ENCODE results near the gene CYFIP2.

The CYFIP2 gene

DNA sequence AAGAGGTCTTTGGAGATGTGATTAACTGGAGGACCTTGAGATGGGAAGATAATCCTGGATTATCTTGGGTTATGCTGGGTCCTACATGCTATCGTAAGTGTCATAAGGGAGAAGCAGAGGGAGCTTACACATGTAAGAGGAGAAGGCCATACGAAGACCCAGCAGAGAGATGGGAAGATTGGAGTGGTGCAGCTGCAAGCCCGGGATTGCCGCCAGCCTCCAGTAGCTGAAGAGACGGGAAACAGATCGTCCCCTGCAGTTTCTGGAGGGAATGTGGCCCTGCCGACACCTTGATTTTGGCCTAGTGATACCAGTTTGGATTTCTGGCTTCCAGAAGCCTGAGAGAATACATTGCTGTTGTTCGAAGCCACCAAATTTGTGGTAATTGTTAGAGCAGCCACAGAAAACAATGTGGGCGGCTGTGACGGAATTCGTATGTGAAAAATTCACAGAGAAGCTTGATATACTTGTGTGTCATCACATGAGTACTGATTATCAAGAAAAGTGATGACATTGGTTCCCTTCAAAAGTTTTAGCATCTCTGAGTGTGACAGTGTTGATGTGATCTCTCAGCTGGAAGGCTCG lies 86.9 kb downstream of the CYFIP2 start:
- DNase-seq = no peak
- Histone ChIP-seq H3K4me3 (ENCODE audit: insufficient read depth, low read depth, low read length, poor library complexity, severe bottlenecking) (no peak overlapping the region), H3K36me3 (ENCODE audit: control insufficient read depth, insufficient read depth, low read length) (peaks cover 35% of the 10 kb centered on the region), H3K4me1 (ENCODE audit: control insufficient read depth, insufficient read depth, low read length, poor library complexity, severe bottlenecking) (no peaks in the 10 kb centered on the region), H3K27me3 (replicated peaks; ENCODE audit: control insufficient read depth, insufficient read depth, low read length, poor library complexity, severe bottlenecking) (no peaks in the 10 kb centered on the region), H3K27ac (ENCODE audit: insufficient read depth, low read length, poor library complexity, severe bottlenecking) (no peak overlapping the region), H3K9me3 (ENCODE audit: control insufficient read depth, low read length) (no peaks in the 10 kb centered on the region)

DNA sequence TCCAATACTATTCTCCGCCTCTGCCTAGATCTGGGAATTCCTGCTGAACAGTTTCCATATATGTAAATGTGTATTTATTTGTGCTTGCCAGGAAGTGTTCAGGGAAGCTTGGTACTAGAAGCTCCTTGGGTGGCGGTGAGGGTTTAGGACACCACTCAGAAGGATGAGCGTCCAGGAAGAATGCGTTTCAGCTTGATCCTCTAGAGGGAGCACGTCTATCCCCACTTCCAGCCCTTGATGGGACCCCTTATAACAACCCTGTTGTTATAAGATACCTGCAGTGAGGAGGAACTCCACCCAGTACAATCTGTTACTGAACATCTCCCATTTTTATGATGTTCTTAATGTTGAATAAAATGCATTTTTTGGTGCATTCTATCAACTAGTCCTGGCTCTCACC lies 88.9 kb downstream of the CYFIP2 start:
- H3K4me1 ChIP-seq (ENCODE audit: control insufficient read depth, insufficient read depth, low read length, poor library complexity, severe bottlenecking) = no peaks in the 10 kb centered on the region
- no peaks in the 10 kb centered on the region for H3K9me3 ChIP-seq (ENCODE audit: control insufficient read depth, low read length)
- H3K27ac ChIP-seq (ENCODE audit: insufficient read depth, low read length, poor library complexity, severe bottlenecking) = no peak overlapping the region
- no peak for DNase-seq
- no peaks in the 10 kb centered on the region for H3K27me3 ChIP-seq (replicated peaks; ENCODE audit: control insufficient read depth, insufficient read depth, low read length, poor library complexity, severe bottlenecking)
- H3K36me3 ChIP-seq (ENCODE audit: control insufficient read depth, insufficient read depth, low read length) = peaks cover 47% of the 10 kb centered on the region
- no peak overlapping the region for H3K4me3 ChIP-seq (ENCODE audit: insufficient read depth, low read depth, low read length, poor library complexity, severe bottlenecking)

DNA sequence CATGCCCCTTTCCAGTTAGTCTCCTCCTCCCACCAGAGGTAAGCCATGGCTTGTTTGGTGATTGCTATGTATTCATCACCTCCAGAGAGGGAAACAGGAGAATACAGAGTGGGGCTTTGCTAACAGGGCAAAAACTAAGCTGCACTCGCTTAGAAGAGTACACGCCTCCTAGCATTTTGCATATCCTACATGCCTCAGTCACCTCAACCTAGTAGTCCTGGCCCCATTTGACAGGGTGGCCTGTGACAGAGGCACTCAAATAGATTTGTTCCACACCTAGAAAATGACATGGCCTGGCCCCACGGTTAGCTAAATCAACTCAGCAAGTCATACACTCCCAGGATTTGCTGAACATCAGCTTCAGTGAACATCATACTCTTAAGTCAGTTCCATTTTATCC lies 90.7 kb downstream of the CYFIP2 start:
- H3K27me3 ChIP-seq (replicated peaks; ENCODE audit: control insufficient read depth, insufficient read depth, low read length, poor library complexity, severe bottlenecking) = no peaks in the 10 kb centered on the region
- H3K4me3 ChIP-seq (ENCODE audit: insufficient read depth, low read depth, low read length, poor library complexity, severe bottlenecking) = no peak overlapping the region
- H3K9me3 ChIP-seq (ENCODE audit: control insufficient read depth, low read length) = no peaks in the 10 kb centered on the region
- no peak overlapping the region for H3K27ac ChIP-seq (ENCODE audit: insufficient read depth, low read length, poor library complexity, severe bottlenecking)
- no peak for DNase-seq
- no peaks in the 10 kb centered on the region for H3K4me1 ChIP-seq (ENCODE audit: control insufficient read depth, insufficient read depth, low read length, poor library complexity, severe bottlenecking)
- H3K36me3 ChIP-seq (ENCODE audit: control insufficient read depth, insufficient read depth, low read length) = peaks cover 63% of the 10 kb centered on the region

DNA sequence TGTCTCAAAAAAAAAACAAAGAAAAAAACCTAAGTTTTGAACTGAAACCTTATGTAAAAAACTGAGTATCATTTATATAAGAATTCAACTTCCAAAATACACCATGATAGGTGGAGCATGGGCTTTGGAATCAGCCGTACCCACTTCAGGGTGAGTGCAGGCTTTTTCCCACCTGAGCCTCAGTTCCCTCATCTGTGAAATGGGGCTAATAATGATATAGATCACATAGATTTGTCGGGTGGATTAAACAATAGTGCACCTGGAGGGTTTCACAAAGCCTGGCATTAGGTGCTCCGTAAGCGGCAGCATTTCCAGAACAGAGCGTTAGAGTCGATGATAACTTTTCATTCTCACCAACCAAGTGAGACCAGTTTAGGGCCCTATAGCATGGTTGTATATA lies 91.9 kb downstream of the CYFIP2 start:
- Histone ChIP-seq H3K9me3 (ENCODE audit: control insufficient read depth, low read length) (no peaks in the 10 kb centered on the region), H3K27me3 (replicated peaks; ENCODE audit: control insufficient read depth, insufficient read depth, low read length, poor library complexity, severe bottlenecking) (no peaks in the 10 kb centered on the region), H3K4me1 (ENCODE audit: control insufficient read depth, insufficient read depth, low read length, poor library complexity, severe bottlenecking) (no peaks in the 10 kb centered on the region), H3K27ac (ENCODE audit: insufficient read depth, low read length, poor library complexity, severe bottlenecking) (no peak overlapping the region), H3K4me3 (ENCODE audit: insufficient read depth, low read depth, low read length, poor library complexity, severe bottlenecking) (no peak overlapping the region), H3K36me3 (ENCODE audit: control insufficient read depth, insufficient read depth, low read length) (peaks cover 67% of the 10 kb centered on the region)
- no peak for DNase-seq

DNA sequence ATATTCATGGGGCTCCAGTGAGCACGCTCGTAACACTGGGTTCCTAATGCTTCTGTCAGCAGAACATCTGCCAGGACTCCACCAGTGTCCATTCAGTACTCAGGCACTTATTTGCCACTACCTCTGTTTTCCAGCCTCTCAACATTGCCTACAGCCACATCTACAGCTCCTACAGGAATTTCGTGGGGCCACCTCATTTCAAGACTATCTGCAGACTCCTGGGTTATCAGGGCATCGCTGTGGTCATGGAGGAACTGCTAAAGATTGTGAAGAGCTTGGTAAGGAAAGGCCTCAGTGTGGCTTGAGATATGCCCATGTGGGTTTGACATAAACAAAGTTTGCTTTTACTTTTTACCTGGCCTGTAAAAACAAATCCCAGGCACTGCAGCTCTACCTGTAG lies 92.9 kb downstream of the CYFIP2 start:
- no peaks in the 10 kb centered on the region for H3K9me3 ChIP-seq (ENCODE audit: control insufficient read depth, low read length)
- H3K27ac ChIP-seq (ENCODE audit: insufficient read depth, low read length, poor library complexity, severe bottlenecking) = no peak overlapping the region
- H3K4me3 ChIP-seq (ENCODE audit: insufficient read depth, low read depth, low read length, poor library complexity, severe bottlenecking) = no peak overlapping the region
- no peaks in the 10 kb centered on the region for H3K27me3 ChIP-seq (replicated peaks; ENCODE audit: control insufficient read depth, insufficient read depth, low read length, poor library complexity, severe bottlenecking)
- H3K36me3 ChIP-seq (ENCODE audit: control insufficient read depth, insufficient read depth, low read length) = peaks cover 71% of the 10 kb centered on the region
- no peak for DNase-seq
- no peaks in the 10 kb centered on the region for H3K4me1 ChIP-seq (ENCODE audit: control insufficient read depth, insufficient read depth, low read length, poor library complexity, severe bottlenecking)

DNA sequence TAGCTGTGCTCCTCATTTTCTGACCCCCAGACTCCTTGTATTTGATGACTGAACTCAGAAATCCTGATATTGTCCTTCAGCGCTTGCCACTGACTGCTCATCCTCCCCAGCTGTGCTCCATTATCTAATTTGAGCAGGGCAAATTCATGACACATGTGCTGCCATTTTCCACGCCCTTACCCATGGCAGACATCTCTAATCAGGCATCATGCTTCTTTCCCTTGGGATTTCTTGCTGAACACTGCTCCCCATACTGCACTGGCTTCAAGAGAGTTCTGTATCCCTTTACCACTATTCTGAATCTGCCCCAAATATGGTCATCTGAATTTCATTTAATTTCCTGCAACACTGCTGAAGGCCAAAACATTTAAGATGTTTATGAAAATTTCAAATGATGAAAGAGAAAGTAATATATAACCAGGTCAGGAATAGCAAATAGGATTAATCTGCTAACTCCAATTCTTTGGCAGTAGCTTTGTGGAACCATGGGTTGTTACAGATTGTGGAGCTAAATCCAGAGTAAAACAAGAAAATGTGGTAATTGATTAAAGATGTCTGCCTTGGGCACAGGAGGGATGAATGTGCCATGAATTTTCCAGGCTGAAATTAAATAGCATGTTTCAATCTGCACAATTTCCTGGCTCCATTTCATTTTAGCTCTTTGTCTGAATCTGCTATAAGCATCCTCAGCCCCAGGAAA lies 93.6 kb downstream of the CYFIP2 start:
- Histone ChIP-seq H3K27me3 (replicated peaks; ENCODE audit: control insufficient read depth, insufficient read depth, low read length, poor library complexity, severe bottlenecking) (no peaks in the 10 kb centered on the region), H3K36me3 (ENCODE audit: control insufficient read depth, insufficient read depth, low read length) (peaks cover 77% of the 10 kb centered on the region), H3K4me3 (ENCODE audit: insufficient read depth, low read depth, low read length, poor library complexity, severe bottlenecking) (no peak overlapping the region), H3K4me1 (ENCODE audit: control insufficient read depth, insufficient read depth, low read length, poor library complexity, severe bottlenecking) (no peaks in the 10 kb centered on the region), H3K9me3 (ENCODE audit: control insufficient read depth, low read length) (no peaks in the 10 kb centered on the region), H3K27ac (ENCODE audit: insufficient read depth, low read length, poor library complexity, severe bottlenecking) (no peak overlapping the region)
- DNase-seq = no peak

DNA sequence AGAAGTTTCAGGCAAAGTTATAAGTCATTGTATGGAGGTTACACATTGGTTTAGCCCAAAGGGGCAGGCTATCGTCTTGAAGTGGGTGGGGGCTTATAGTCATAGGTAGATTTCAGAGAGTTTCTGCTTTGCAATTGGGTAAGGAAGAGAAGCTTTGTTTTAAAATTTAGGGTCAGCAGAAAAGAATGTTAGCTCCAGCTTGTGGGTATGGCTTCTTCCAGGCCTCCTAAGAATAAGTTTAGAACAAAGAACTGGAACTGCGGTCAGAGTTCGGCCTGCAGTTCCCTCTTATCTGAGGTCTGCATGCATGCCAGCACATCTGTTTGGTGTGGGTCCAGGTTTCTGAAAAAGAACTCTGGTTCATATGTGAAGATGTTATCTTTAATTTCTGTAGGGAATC lies 96.1 kb downstream of the CYFIP2 start:
- Histone ChIP-seq H3K4me3 (ENCODE audit: insufficient read depth, low read depth, low read length, poor library complexity, severe bottlenecking) (no peak overlapping the region), H3K4me1 (ENCODE audit: control insufficient read depth, insufficient read depth, low read length, poor library complexity, severe bottlenecking) (no peaks in the 10 kb centered on the region), H3K27me3 (replicated peaks; ENCODE audit: control insufficient read depth, insufficient read depth, low read length, poor library complexity, severe bottlenecking) (no peaks in the 10 kb centered on the region), H3K9me3 (ENCODE audit: control insufficient read depth, low read length) (no peaks in the 10 kb centered on the region), H3K36me3 (ENCODE audit: control insufficient read depth, insufficient read depth, low read length) (peaks cover 92% of the 10 kb centered on the region), H3K27ac (ENCODE audit: insufficient read depth, low read length, poor library complexity, severe bottlenecking) (no peak overlapping the region)
- DNase-seq = no peak

DNA sequence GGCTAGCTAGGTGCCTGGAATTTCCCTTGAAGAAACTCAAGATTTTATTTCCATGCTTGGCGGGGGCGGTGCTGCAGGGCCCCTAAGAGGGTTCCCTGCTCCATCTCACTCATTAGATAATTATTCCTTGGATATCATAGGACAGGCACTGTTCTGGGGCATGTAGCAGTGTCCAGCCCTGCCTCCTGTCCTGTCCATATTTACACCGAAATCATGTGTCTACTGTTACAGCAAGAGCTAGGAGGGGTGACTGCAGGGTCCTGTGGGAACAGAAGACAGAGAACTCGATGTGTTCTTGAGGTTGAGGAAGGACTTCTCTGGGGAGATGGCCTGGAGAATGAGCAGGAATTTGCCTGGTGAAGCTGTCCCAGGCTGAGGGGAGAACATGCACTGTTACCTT lies 96.6 kb downstream of the CYFIP2 start:
- Histone ChIP-seq H3K36me3 (ENCODE audit: control insufficient read depth, insufficient read depth, low read length) (peaks cover 91% of the 10 kb centered on the region), H3K4me1 (ENCODE audit: control insufficient read depth, insufficient read depth, low read length, poor library complexity, severe bottlenecking) (no peaks in the 10 kb centered on the region), H3K9me3 (ENCODE audit: control insufficient read depth, low read length) (no peaks in the 10 kb centered on the region), H3K4me3 (ENCODE audit: insufficient read depth, low read depth, low read length, poor library complexity, severe bottlenecking) (no peak overlapping the region), H3K27ac (ENCODE audit: insufficient read depth, low read length, poor library complexity, severe bottlenecking) (no peak overlapping the region), H3K27me3 (replicated peaks; ENCODE audit: control insufficient read depth, insufficient read depth, low read length, poor library complexity, severe bottlenecking) (no peaks in the 10 kb centered on the region)
- no peak for DNase-seq

DNA sequence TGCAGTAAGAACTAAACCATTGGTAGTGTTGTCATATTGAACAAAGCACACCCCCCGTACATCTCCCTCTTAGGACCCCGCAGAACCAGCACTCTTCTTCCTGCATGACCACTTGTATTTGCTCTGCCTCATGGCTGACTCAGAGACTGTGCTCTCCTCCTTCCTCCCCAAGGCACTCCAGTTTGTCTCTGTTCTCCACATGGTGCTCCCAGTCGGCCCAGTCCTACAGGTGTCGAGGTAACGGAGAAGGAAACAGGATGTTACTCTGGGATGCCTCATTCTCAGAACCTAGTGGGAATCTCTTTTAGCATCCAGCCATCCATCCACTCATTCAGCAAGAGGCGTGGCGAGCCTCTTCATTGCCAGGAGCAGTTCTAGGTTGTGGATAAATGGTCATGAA lies 97.1 kb downstream of the CYFIP2 start:
- H3K27me3 ChIP-seq (replicated peaks; ENCODE audit: control insufficient read depth, insufficient read depth, low read length, poor library complexity, severe bottlenecking) = no peaks in the 10 kb centered on the region
- no peaks in the 10 kb centered on the region for H3K9me3 ChIP-seq (ENCODE audit: control insufficient read depth, low read length)
- no peaks in the 10 kb centered on the region for H3K4me1 ChIP-seq (ENCODE audit: control insufficient read depth, insufficient read depth, low read length, poor library complexity, severe bottlenecking)
- no peak for DNase-seq
- H3K36me3 ChIP-seq (ENCODE audit: control insufficient read depth, insufficient read depth, low read length) = peaks cover 87% of the 10 kb centered on the region
- H3K4me3 ChIP-seq (ENCODE audit: insufficient read depth, low read depth, low read length, poor library complexity, severe bottlenecking) = no peak overlapping the region
- H3K27ac ChIP-seq (ENCODE audit: insufficient read depth, low read length, poor library complexity, severe bottlenecking) = no peak overlapping the region

DNA sequence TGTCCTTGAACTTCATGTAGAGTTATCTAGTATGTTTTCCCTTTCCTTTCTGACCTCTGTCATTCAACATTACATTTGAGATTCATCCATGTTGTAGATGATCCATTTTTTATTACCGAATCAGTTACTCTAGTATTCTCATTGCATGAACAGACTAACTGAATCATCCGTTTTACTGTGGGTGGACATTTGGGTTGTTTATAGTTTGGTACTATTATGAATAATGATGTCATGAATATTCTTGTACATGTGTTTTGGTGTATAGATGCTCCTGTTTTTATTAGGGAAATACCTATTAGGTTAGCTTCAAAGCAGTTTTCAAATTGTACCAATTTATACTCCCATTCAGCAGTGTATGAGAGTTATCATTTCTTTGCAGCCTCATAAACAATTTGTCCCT lies 99.8 kb downstream of the CYFIP2 start:
- H3K27ac ChIP-seq (ENCODE audit: insufficient read depth, low read length, poor library complexity, severe bottlenecking) = no peak overlapping the region
- no peaks in the 10 kb centered on the region for H3K27me3 ChIP-seq (replicated peaks; ENCODE audit: control insufficient read depth, insufficient read depth, low read length, poor library complexity, severe bottlenecking)
- no peaks in the 10 kb centered on the region for H3K9me3 ChIP-seq (ENCODE audit: control insufficient read depth, low read length)
- H3K36me3 ChIP-seq (ENCODE audit: control insufficient read depth, insufficient read depth, low read length) = peaks cover 82% of the 10 kb centered on the region
- no peak for DNase-seq
- H3K4me3 ChIP-seq (ENCODE audit: insufficient read depth, low read depth, low read length, poor library complexity, severe bottlenecking) = no peak overlapping the region
- H3K4me1 ChIP-seq (ENCODE audit: control insufficient read depth, insufficient read depth, low read length, poor library complexity, severe bottlenecking) = no peaks in the 10 kb centered on the region
